ENCODE measurements around the gene TEX10. TPM values are rescaled to one million over a fixed set of nuclear protein-coding genes. Genes with fewer than 3 reads are reported as not detected.

The TEX10 gene
- total and polyA plus RNA-seq, 4 donors: 5.1 to 37.4 (median 9.6) TPM

DNA sequence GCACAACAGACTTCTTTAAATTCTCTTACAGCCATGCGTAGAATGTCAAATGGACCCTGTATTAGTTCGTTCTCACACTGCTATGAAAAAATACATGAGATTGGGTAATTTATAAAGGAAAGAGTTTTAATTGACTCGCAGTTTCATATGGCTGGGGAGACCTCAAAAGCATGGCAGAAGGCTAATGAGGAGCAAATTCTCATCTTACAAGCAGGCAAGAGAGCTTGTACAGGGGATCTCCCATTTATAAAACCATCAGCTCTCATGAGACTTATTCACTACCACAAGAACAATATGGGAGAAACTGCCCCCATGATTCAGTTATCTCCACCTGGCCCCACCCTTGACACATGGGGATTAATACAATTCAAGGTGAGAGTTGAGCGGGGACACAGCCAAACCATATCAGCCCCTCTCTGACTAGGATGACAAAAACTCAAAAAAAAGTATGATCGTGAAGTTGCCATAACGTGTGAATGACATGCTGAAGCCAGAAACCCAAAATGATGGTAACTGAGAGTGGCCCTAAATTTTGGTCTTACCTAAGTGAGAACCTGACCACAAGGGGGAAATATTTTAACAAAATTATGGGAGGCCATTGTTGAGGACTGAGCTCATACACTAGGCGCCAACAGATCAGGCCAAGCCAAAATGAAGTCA is 17.5 kb upstream of the TEX10 start:
- H3K4me1 ChIP-seq (ENCODE audit: control insufficient read depth in 5 of 5, insufficient read depth in 5 of 5, low read length in 5 of 5): no peaks in the 10 kb centered on the region
- H3K27ac ChIP-seq (ENCODE audit: low read depth in 1 of 2, low read length in 1 of 2): no peak overlapping the region
- TF ChIP-seq, protein P1, sequence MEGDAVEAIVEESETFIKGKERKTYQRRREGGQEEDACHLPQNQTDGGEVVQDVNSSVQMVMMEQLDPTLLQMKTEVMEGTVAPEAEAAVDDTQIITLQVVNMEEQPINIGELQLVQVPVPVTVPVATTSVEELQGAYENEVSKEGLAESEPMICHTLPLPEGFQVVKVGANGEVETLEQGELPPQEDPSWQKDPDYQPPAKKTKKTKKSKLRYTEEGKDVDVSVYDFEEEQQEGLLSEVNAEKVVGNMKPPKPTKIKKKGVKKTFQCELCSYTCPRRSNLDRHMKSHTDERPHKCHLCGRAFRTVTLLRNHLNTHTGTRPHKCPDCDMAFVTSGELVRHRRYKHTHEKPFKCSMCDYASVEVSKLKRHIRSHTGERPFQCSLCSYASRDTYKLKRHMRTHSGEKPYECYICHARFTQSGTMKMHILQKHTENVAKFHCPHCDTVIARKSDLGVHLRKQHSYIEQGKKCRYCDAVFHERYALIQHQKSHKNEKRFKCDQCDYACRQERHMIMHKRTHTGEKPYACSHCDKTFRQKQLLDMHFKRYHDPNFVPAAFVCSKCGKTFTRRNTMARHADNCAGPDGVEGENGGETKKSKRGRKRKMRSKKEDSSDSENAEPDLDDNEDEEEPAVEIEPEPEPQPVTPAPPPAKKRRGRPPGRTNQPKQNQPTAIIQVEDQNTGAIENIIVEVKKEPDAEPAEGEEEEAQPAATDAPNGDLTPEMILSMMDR (IDR thresholded peaks at IDR 0.05; ENCODE audit: control extremely low read depth, extremely low read depth): no peak
- no peak overlapping the region for H3K9ac ChIP-seq (ENCODE audit: insufficient read depth in 1 of 2, low read length in 2 of 2)
- no peaks in the 10 kb centered on the region for H3K27me3 ChIP-seq (ENCODE audit: control insufficient read depth in 3 of 3, insufficient read depth in 3 of 3, low read length in 2 of 3)
- peaks cover 0 to 2% (median 0%) of the 10 kb centered on the region in 4 donors for H3K36me3 ChIP-seq (ENCODE audit: control insufficient read depth in 4 of 4, insufficient read depth in 4 of 4, low read length in 4 of 4)
- no peak for DNase-seq
- WGBS, 2 donors: 85 to 93% methylated on average over 7 of the region's 7 CpGs
- H3K9me3 ChIP-seq (ENCODE audit: control insufficient read depth in 4 of 4, insufficient read depth in 3 of 4, low read length in 3 of 4): peaks cover 0 to 2% (median 0%) of the 10 kb centered on the region in 4 donors
- ATAC-seq (ENCODE audit: insufficient read depth, low FRiP score): no peak
- no peak overlapping the region for H3K4me3 ChIP-seq

DNA sequence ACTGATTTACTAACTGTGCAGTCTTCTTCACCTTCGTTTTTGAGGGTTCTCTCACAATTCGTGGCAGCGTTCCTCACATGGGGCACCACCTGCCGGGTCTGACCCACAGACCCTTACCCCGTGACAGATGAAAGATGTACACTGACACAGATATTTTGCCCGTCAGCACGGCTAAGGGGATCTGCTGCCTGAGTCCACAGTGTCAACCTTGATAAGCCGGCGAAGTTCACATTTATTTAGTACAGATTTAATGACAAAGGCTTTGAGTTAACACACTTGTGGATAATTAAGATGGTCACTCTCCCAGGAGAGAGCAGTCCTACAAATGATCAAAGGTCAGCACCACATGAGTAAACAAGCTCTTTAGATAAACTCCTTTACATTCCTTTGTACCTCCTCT is 15.9 kb upstream of the TEX10 start:
- Histone ChIP-seq H3K36me3 (ENCODE audit: control insufficient read depth in 4 of 4, insufficient read depth in 4 of 4, low read length in 4 of 4) (peaks cover 0 to 2% (median 0%) of the 10 kb centered on the region in 4 donors), H3K4me1 (ENCODE audit: control insufficient read depth in 5 of 5, insufficient read depth in 5 of 5, low read length in 5 of 5) (no peaks in the 10 kb centered on the region), H3K9me3 (ENCODE audit: control insufficient read depth in 4 of 4, insufficient read depth in 3 of 4, low read length in 3 of 4) (peaks cover 0 to 5% (median 0%) of the 10 kb centered on the region in 4 donors), H3K27me3 (ENCODE audit: control insufficient read depth in 3 of 3, insufficient read depth in 3 of 3, low read length in 2 of 3) (no peaks in the 10 kb centered on the region), H3K4me3 (no peak overlapping the region), H3K9ac (ENCODE audit: insufficient read depth in 1 of 2, low read length in 2 of 2) (no peak overlapping the region), H3K27ac (ENCODE audit: low read depth in 1 of 2, low read length in 1 of 2) (no peak overlapping the region)
- WGBS, 2 donors: 79 to 84% methylated on average over 9 of the region's 9 CpGs
- no peak for DNase-seq
- ATAC-seq (ENCODE audit: insufficient read depth, low FRiP score): no peak
- TF ChIP-seq, protein P1 (IDR thresholded peaks at IDR 0.05; ENCODE audit: control extremely low read depth, extremely low read depth): no peak

DNA sequence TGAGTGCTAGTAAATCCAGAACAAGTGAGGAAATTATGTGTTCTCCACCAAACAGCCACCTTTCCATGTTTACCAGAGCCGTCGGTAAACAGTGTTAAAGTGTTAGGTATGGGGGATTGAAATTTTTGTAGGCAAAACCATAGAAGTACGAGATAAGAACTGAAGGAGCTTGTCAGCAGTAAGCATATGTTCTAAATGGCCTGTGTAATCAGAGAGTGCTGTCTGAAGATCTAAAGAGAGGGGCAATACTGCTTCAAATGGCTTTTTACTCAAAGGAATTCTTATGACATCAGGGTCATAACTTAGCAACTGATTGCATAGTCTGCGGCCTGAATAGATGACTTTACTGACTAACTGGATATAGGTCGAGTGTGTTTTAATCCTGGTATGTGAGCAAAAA is 13.4 kb upstream of the TEX10 start:
- ATAC-seq (ENCODE audit: insufficient read depth, low FRiP score): no peak
- no peak overlapping the region for H3K4me3 ChIP-seq
- peaks cover 0 to 5% (median 0%) of the 10 kb centered on the region in 4 donors for H3K9me3 ChIP-seq (ENCODE audit: control insufficient read depth in 4 of 4, insufficient read depth in 3 of 4, low read length in 3 of 4)
- no peaks in the 10 kb centered on the region for H3K4me1 ChIP-seq (ENCODE audit: control insufficient read depth in 5 of 5, insufficient read depth in 5 of 5, low read length in 5 of 5)
- 90 to 94% methylated on average over 5 of the region's 5 CpGs for WGBS, 2 donors
- DNase-seq: no peak
- no peak overlapping the region for H3K9ac ChIP-seq (ENCODE audit: insufficient read depth in 1 of 2, low read length in 2 of 2)
- no peaks in the 10 kb centered on the region for H3K27me3 ChIP-seq (ENCODE audit: control insufficient read depth in 3 of 3, insufficient read depth in 3 of 3, low read length in 2 of 3)
- no peak overlapping the region for H3K27ac ChIP-seq (ENCODE audit: low read depth in 1 of 2, low read length in 1 of 2)
- TF ChIP-seq, protein P1 (IDR thresholded peaks at IDR 0.05; ENCODE audit: control extremely low read depth, extremely low read depth): no peak
- H3K36me3 ChIP-seq (ENCODE audit: control insufficient read depth in 4 of 4, insufficient read depth in 4 of 4, low read length in 4 of 4): peaks cover 0 to 2% (median 0%) of the 10 kb centered on the region in 4 donors
